SU-DHL-6 (cell line): ENCODE results near the gene DRAP1.
A peak's percentile ranks its signal among the peaks of the same experiment; 100 is the strongest.

Experiments
- H2AFZ ChIP-seq: fragments of 200-600 bp; sonication (generic); 2 replicates; pipeline ENCODE4 v1.6.1; 2014; ENCODE audit warnings: low read depth, mild to moderate bottlenecking, moderate library complexity, mixed read lengths, antibody characterized with exemption, low read length; ENCODE audit not compliant: severe bottlenecking
- H3F3A ChIP-seq: fragments of 200-600 bp; shearing (Covaris generic); 2 replicates; pipeline ENCODE4 v1.6.0; 2016; ENCODE audit warnings: antibody characterized with exemption, mild to moderate bottlenecking; ENCODE audit not compliant: insufficient read depth
- H3K27ac ChIP-seq: fragments of 200-600 bp; sonication (generic); 2 replicates; pipeline ENCODE4 v1.5.1; 2016; ENCODE audit warnings: low read depth, mild to moderate bottlenecking, low read length, moderate library complexity, mixed read lengths
- H3K27me3 ChIP-seq: fragments of 200-600 bp; sonication (generic), shearing (Covaris generic); 2 replicates; pipeline ENCODE4 v1.6.0; 2014; ENCODE audit warnings: mild to moderate bottlenecking, low read length
- H3K36me3 ChIP-seq: fragments of 200-600 bp; sonication (generic); 2 replicates; pipeline ENCODE4 v1.6.1; 2014; ENCODE audit warnings: mild to moderate bottlenecking, low read length, mixed read lengths
- H3K4me2 ChIP-seq: fragments of 300-600, 200-600 bp; shearing (Covaris generic), sonication (generic); 2 replicates; pipeline ENCODE4 v1.6.0; 2014; ENCODE audit warnings: low read length, low read depth, mild to moderate bottlenecking; ENCODE audit not compliant: poor library complexity, severe bottlenecking
- H3K4me3 ChIP-seq: fragments of 200-600 bp; sonication (generic); 2 replicates; pipeline ENCODE4 v1.5.1; 2014; ENCODE audit warnings: antibody characterized with exemption, low read length, mild to moderate bottlenecking, mixed read lengths; ENCODE audit not compliant: insufficient read depth, poor library complexity, severe bottlenecking
- H3K79me2 ChIP-seq: fragments of 200-600 bp; sonication (generic); 2 replicates; pipeline ENCODE4 v1.6.1; 2014; ENCODE audit warnings: mild to moderate bottlenecking, low read length, moderate library complexity; ENCODE audit not compliant: insufficient read depth
- H3K9ac ChIP-seq: fragments of 200-600 bp; sonication (generic); 2 replicates; pipeline ENCODE4 v1.7.0; 2014; ENCODE audit warnings: mild to moderate bottlenecking, low read length
- H3K9me2 ChIP-seq: fragments of 200-600 bp; sonication (generic); replicated peaks from 2 replicates; pipeline ENCODE4 v1.6.1; 2014; ENCODE audit warnings: low read length; ENCODE audit not compliant: insufficient read depth
- H3K9me3 ChIP-seq: fragments of 200-600 bp; sonication (generic); 2 replicates; pipeline ENCODE4 v1.6.1; 2014; ENCODE audit warnings: low read length, mixed read lengths; ENCODE audit not compliant: insufficient read depth
- H4K20me1 ChIP-seq: fragments of 200-600 bp; sonication (generic); 2 replicates; pipeline ENCODE4 v1.6.1; 2014; ENCODE audit warnings: low read depth, mild to moderate bottlenecking, antibody characterized with exemption, low read length, moderate library complexity, mixed read lengths
- CTCF ChIP-seq: fragments of 200-600 bp; sonication (generic); IDR thresholded peaks from one replicate; pipeline ENCODE4 v1.5.1; 2017; ENCODE audit warnings: antibody characterized with exemption, mild to moderate bottlenecking, low read length, moderate library complexity; ENCODE audit not compliant: insufficient read depth, poor library complexity, severe bottlenecking
- EZH2phosphoT487 ChIP-seq: fragments of 200-600 bp; sonication (generic), shearing (Covaris generic); conservative IDR thresholded peaks from 2 replicates; pipeline ENCODE4 v1.6.1; 2018; ENCODE audit warnings: mild to moderate bottlenecking, antibody characterized with exemption, low read length, moderate library complexity, mixed read lengths

DRAP1 gene

DNA sequence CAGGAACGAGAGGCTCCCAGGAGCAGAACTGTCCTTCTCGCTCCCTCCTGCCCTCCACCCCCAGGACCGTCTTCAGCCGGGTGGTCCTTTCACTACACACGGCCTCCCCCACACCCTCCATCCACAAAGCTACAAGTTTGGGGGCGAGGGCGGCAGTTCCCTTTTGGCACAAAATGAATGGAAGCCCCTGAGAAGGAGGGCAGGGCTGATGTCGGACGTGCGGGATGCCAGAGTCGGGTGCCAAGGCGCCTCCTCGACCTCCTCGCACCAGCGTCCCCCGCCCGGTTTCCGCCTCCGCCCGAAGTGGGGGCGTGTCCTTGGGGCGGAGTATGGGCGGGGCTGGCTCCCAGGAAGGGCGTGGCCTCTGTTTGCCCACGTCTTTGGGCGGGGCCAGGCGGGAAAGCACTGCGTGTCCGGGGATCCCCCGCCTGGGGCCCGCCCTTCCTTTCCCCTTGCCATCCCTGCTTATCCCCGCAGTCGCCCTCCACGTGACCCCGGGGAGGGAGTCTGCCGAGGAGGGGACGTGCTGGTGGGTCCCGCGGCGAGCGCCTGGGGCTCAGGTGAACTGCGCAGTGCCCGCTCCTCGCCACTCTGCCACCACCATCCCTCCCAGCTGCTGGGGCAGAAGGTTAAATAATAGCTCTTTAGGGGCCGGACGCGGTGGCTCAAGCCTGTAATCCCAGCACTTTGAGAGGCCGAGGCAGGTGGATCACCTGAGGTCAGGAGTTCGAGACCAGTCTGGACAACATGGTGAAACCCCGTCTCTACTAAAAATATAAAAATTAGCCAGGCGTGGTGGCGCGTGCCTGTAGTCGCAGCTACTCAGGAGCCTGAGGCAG, 45.7 kb upstream of the DRAP1 start:
- TF ChIP-seq CTCF, result no peak
- TF ChIP-seq EZH2phosphoT487, result no peak
- Histone ChIP-seq H3K9me3 (no peaks in the 10 kb centered on the region), H3K4me3 (peak overlapping the region; percentile 46), H4K20me1 (no peaks in the 10 kb centered on the region), H2AFZ (peak overlapping the region; percentile 78), H3K9ac (peak overlapping the region; percentile 51), H3K9me2 (no peaks in the 10 kb centered on the region), H3K27me3 (no peaks in the 10 kb centered on the region), H3K79me2 (no peaks in the 10 kb centered on the region), H3K4me2 (peak overlapping the region; percentile 59), H3K36me3 (no peaks in the 10 kb centered on the region), H3K27ac (no peak overlapping the region), H3F3A (no peaks in the 10 kb centered on the region)

DNA sequence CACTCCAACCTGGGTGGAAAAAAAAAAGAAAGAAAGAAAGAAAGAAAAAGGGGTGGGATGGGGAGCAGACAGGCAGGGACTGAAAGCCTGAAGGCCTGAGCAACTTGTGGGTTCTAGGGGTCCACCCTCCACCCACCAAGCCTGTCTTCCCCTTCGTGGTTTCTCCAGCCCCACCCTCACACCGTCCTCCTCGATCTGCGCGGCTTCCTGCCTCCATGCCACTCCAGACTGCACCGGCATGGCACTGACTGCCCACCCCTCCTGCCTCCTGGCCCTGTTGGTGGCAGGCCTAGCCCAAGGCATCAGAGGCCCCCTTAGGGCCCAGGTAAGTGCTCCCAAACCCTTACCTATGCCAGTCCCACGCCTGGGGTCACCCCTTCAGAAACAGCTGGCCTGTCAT, 39.6 kb upstream of the DRAP1 start, which contains the start of gene CTSW:
Gene CTSW, plus strand, starts transcription at position 221 of the 400 bp plus-strand sequence. Its CDS starts 18 bp downstream, at position 239.
- Histone ChIP-seq H3K9me2 (no peaks in the 10 kb centered on the region), H3K9me3 (no peaks in the 10 kb centered on the region), H4K20me1 (no peaks in the 10 kb centered on the region), H3K9ac (no peak within 1 kb of the TSS), H3K36me3 (no peaks in the 10 kb centered on the region), H3K4me2 (no peak within 1 kb of the TSS), H3K27ac (no peak within 1 kb of the TSS), H2AFZ (no peak within 1 kb of the TSS), H3K27me3 (no peaks in the 10 kb centered on the region), H3F3A (no peaks in the 10 kb centered on the region), H3K4me3 (no peak within 1 kb of the TSS), H3K79me2 (no peaks in the 10 kb centered on the region)
- no peak for TF ChIP-seq CTCF
- TF ChIP-seq EZH2phosphoT487, result no peak

DNA sequence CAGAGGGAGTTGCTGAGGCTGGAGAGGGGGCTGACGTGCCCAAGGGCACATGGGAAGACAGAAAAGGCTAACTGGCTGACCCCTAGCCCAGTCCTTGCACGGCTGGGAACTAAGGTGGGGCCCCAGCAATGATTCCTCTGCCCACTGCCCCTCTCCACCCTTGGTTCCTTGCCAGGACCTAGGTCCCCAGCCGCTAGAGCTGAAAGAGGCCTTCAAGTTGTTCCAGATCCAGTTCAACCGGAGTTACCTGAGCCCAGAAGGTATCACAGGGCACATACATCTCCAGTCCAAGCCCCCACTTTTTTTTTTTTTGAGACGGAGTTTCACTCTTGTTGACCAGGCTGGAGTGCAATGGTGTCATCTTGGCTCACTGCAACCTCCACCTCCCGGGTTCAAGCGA, 39.2 kb upstream of the DRAP1 start:
- H3K4me3 ChIP-seq, result no peak overlapping the region
- H3K36me3 ChIP-seq, result no peaks in the 10 kb centered on the region
- H3K4me2 ChIP-seq, result no peak overlapping the region
- no peaks in the 10 kb centered on the region for H3K79me2 ChIP-seq
- H3K27ac ChIP-seq, result no peak overlapping the region
- H3K9ac ChIP-seq, result no peak overlapping the region
- no peaks in the 10 kb centered on the region for H3F3A ChIP-seq
- H4K20me1 ChIP-seq, result no peaks in the 10 kb centered on the region
- TF ChIP-seq CTCF (no peak), EZH2phosphoT487 (no peak)
- H3K9me2 ChIP-seq, result no peaks in the 10 kb centered on the region
- no peaks in the 10 kb centered on the region for H3K27me3 ChIP-seq
- no peak overlapping the region for H2AFZ ChIP-seq
- no peaks in the 10 kb centered on the region for H3K9me3 ChIP-seq
